GM12874 (cell line): ENCODE results near the gene CGB3.
"Not testable (repeated sequence)": the region's sequence is repeated elsewhere in the genome, so short reads cannot be mapped to it uniquely, and the experiment has no call there.

ENCODE experiments used
- TF ChIP-seq, protein P1 (sequence below): IDR thresholded peaks from 2 replicates; pipeline ENCODE4 v1.5.1; 2011; ENCODE audit warnings: low read depth, mild to moderate bottlenecking, control low read depth, low read length, moderate library complexity; ENCODE audit not compliant: insufficient read depth

Gene CGB3

GRCh38 chr19:49024233-49024632 lies at the start of gene CGB3:
TSS of gene CGB3 (minus strand) at chr19:49024333. CDS start at chr19:49023971, 362 bp downstream.
- TF ChIP-seq, protein P1, sequence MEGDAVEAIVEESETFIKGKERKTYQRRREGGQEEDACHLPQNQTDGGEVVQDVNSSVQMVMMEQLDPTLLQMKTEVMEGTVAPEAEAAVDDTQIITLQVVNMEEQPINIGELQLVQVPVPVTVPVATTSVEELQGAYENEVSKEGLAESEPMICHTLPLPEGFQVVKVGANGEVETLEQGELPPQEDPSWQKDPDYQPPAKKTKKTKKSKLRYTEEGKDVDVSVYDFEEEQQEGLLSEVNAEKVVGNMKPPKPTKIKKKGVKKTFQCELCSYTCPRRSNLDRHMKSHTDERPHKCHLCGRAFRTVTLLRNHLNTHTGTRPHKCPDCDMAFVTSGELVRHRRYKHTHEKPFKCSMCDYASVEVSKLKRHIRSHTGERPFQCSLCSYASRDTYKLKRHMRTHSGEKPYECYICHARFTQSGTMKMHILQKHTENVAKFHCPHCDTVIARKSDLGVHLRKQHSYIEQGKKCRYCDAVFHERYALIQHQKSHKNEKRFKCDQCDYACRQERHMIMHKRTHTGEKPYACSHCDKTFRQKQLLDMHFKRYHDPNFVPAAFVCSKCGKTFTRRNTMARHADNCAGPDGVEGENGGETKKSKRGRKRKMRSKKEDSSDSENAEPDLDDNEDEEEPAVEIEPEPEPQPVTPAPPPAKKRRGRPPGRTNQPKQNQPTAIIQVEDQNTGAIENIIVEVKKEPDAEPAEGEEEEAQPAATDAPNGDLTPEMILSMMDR, result not testable (repeated sequence)

DNA sequence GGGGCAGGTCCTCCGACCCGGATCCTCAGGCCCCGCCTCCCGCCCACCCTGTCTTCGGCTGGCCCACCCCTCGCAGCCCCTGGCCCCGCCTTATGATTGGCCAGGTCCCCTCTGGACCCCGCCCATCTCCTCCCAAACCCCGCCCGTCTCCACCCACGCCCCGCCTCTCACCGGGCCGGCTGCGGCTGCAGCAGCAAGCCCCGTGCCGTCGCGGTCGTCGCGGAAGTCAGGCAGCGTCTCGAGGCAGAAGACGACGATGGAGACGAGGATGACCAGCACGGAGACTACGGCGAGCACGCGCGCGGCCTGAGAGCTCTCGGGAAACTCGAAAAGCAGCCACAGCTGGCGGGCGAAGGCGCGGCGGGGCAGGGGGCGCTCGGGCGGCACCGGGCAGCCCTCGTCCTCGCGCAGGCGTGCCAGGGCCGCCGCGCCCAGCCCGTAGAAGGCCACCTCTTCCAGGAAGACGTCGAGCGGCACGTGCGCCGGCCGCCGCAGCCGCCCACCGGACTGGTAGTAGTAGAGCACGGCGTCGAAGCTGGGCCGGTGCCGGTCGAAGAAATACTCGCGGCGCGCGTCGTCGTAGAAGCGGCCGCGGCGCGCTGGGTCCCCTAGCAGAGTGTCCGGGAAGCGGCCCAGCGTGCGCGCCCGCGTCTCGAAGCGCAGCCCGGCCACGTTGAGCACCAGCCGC lies 47.9 kb upstream of the CGB3 start:
- TF ChIP-seq, protein P1, result no peak

DNA sequence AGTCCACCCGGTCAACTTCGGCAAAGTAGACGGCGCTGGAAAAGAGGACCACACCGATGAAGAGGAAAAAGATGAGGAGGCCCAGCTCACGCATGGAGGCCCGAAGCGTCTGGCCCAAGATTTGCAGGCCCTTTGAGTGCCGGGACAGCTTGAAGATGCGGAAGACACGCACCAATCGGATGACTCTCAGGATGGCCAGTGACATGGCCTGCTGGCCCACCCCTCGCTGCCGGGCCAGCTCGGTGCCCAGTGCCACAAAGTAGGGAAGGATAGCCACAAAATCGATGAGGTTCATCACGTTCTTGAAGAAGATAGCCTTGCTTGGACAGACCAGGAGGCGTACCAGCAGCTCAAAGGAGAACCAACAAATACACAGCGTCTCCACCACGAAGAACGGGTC lies 46.3 kb upstream of the CGB3 start:
- TF ChIP-seq, protein P1, result no peak

DNA sequence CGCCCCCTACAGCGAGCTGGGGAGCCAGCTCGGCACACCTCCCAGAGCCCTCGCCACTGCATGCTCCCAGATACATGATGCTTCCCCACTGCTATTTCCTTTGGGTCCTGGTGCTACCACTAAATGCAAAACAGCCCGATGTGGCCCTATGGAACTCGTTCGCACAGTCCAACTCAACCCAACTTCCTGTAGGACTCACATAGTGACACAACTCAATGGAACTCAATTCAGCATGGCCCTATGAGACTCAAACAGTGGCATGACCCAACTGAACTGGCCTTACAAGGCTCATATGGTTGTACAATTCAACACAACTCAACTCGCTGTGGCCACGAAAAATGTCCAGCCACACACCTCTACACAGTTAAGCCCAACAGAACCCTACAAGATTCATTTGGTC lies 44.9 kb upstream of the CGB3 start:
- TF ChIP-seq, protein P1, result no peak

- TF ChIP-seq, protein P1, result no peak
Measured at GRCh38 chr19:49067554-49067953, 43.4 kb upstream of the CGB3 start.

DNA sequence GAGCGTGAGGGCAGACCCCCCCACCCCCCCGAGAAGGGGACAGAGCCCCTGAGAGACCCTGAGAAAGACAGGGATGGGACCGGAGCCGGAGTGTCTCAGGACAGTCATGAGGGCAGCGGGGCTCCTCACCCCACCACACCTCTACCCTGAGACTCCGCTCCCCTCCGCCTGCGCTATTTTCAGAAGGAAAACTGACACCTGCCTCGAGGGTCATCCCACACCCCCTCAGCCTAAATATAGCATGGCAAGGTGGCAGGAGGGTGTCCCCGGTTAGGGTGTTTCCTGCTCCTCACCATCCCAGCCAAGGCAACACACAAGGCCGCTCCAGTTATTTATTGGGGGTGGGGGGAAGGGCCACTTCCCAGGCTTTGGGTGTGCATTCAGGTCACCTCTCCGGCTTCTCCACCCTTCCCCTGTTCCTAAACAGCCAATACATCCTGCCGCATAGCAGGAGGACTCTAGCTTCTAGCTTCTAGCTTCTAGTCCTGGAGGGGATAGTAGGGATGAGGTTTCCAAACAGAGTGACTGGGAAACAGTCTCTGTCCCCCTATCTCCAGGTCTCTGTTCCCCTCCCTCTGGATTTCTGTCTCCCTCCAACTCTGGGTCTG lies 41.9 kb upstream of the CGB3 start:
- TF ChIP-seq, protein P1, result no peak

DNA sequence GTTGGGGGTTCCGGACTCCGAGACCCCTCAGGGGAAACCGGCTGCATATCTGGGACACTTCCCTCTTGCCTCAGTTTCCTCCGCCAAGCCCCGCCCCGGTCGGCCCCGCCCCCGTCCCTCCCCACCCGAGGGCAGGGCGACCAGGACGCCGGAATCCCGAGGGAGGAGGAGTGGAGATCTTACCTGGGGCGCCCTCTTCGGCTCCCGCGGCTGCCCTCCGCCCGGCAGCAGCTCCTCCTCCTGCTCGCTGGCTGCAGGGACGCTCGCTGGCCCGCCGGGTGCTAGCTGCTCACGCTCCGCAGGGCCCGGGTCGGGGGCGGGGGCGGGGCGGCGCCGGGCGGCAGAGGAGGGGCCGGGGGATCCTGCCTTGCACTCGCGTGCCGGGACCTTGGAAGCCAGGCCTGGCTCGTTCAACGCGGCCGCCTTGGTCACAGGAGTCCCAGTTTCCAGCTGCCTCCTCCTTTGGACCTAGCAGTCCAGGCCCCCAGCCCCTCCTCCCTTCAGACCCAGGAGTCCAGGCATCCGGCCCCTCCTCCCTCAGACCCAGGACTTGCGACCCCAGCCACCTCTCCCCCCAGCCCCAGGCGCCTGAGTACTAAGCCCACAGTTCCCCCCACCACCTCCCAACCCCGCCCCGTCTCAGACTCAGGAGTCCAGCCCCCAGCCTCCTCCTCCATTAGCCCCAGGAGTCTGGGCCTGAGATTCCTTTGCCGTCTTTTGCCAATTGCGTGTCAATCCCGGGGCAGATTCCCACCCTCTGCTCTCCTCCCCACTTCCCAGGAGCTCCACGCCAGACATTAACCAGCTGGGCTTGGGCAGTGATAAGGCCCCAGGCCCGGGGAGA lies 40.9 kb upstream of the CGB3 start, which contains the start of gene NTF4:
TSS of gene NTF4 (minus strand) at position 51 of the 844 bp plus-strand sequence. CDS start 2,821 bp downstream, outside the sequence.
- TF ChIP-seq, protein P1, result no peak
